ENCODE measurements around the gene RMND5A.
"Not testable (repeated sequence)": the region's sequence is repeated elsewhere in the genome, so short reads cannot be mapped to it uniquely, and the experiment has no call there.

The RMND5A gene

DNA sequence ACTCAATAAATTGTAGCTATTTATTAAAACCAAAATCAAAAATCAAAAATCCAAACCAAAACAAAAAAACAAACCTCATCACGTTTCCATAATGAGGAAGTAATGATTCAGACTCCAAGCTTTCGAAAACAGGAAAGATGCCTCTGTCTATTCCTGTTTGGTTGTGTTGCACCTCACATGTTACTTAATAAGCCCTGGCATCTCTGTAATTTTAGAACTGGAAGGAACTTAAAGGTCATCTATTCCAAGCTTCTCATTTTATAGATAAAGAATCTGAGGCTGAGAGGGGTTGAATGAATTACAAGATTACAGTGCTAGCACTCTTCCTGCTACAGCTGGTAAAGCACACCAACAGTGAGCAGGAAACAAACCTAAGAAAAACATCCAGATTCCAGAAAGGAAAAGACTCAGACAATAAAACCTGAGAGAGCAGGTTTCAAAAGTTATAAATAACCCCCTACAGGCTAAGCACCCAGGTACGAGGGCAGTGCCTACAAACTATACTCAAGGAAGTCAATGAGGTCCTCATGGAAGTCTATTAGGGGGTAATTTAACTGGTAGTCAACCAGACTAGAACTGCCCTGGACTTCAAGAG lies 5.4 kb upstream of the RMND5A start:
- DNase-seq (ENCODE audit: low read depth), result not testable (repeated sequence)

DNA sequence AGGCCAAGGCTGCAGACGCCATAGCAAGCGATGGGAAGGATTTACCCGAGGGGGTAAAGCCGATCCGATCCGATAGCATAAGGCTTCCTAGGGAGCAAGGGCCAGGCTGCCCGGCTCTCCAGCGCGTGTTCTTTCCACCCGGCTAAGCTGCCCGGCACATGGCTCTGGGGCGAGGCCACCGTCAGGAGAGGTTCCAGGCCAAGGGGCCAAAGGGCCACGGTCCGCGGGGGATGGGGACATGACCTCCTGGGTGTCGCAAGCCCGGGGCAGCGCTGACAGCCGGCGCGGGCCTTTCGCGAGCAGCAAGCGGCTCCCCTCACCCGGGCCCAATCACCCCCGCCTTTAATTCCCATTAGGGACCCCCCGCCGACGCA lies 841 bp upstream of the RMND5A start:
- DNase-seq (ENCODE audit: low read depth), result not testable (repeated sequence)

DNA sequence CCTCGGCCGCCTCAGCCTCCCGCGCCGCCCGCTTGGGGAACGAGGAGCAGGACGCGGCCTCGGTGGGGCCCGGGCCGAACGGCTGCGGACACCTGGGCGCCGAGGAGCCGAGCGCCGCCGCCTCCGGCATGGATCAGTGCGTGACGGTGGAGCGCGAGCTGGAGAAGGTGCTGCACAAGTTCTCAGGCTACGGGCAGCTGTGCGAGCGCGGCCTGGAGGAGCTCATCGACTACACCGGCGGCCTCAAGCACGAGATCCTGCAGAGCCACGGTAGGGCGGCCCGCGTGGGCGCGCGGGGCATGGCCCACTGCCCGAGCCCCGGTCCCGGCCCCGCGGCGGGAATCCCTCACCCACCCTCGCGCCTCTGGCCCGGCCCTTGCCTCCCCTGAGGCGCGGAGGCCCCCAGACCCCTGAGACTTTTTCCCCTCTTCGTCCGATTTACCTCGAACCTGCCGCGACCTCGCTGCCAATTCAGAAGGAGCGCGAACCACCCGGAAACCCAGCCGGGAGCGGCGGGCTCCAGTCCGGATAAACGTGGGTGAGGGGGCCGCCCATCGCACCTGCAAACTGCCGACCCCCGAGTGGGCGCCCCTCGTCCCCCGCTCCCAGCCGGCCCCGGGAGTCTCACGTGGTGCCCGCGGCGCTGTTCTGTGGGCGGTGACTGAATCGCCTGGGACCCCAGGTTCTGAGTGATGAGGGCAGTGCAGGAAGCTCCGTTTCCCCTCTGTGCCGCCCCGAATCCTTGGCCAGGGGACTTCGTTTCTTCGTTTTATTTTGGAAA lies 639 bp downstream of the RMND5A start:
- DNase-seq (ENCODE audit: low read depth), result peak; percentile 39

DNA sequence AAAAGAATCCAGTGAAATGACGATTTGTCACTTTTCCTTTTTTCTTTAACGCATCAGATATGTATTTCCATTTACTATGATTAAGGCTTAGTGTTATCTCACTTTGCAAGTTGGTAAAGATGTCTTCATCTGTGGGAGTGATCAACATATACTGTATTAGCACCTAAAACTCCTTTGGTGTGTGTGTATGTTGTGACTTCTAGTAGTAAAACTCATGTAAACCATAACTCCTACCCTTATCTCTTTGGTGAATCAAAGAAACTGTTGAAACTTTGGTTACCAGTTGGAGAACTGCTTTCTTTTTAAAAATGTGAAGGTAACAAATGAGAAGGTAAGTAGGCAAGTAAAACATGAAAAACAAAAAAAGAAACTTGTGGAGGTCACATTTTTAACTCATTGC lies 5.6 kb downstream of the RMND5A start:
- not testable (repeated sequence) for DNase-seq (ENCODE audit: low read depth)

DNA sequence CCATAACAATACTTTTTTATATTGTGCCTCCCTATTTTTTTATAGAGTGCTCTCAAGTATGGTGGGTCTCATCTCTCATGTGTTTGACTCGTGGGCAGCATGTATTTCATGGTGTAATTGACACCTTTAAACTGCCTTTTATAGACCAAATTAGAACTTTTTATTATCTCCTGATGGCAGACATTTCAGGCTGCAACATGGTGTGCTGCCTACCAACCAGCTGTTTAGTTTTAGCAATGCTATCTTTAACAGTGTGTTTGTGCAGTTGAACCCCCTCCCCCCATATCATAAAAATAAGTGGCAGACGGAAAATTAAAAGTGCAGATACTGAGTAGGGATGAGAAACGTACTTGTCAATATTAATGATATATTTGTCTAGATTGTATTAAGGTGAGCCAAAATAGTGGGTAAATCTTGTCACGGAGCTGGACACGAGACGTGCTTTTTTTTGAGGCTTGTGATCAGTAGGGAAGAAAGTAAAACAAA lies 12.0 kb downstream of the RMND5A start:
- not testable (repeated sequence) for DNase-seq (ENCODE audit: low read depth)

DNA sequence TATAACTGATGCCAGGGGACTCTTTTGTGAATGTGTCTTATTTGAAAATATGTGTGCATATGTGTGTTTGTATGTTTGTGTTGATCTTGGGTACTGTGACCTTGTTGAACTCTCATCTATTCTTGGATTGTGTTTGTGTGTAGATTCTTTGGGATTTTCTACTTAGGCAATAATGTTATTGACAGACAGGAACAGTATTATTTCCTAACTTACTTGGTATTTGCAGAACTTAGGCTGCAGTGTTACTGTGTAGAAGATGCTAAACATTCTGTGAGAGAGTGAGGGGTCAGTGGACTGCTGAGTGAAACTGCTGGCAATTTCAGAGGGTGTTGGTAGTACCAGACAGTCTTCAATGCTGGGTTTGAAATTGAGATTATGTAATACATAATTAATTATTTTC lies 12.7 kb downstream of the RMND5A start:
- not testable (repeated sequence) for DNase-seq (ENCODE audit: low read depth)

DNA sequence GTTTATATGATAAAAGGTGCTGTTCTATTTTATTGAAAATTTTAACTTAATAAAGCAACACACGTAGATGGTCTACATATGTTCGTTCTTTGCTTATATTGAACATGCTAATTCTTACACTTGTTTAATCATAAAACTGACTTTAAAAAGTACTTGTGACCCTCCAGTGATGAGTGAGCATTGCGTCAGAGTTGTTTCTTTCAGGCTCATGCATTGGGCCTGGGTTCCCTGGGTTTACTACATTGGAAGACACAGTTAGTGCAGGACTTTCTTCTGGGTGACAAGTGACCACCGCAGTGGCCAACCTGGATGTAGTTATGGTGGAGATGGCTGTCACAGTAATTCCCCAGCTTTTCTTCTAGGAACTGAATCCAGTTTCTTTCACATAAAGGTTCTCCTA lies 13.4 kb downstream of the RMND5A start:
- not testable (repeated sequence) for DNase-seq (ENCODE audit: low read depth)

DNA sequence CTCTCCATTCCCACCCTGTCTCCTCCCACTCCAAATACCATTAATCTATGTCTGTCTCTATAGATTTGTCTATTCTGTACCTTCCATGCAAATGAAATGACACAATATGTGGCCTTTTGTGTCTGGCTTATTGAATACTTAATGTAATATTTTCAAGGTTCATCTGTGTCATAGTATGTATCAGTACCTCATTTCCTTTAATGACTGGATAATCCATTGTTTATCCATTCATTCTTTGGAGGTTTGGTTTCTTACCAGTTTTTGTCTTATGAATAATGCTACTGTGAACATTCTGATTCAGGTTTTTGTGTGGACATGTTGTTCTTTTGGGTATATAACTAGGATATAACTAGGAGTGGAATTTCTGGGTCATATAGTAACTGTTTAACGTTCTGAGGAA lies 14.8 kb downstream of the RMND5A start:
- not testable (repeated sequence) for DNase-seq (ENCODE audit: low read depth)

DNA sequence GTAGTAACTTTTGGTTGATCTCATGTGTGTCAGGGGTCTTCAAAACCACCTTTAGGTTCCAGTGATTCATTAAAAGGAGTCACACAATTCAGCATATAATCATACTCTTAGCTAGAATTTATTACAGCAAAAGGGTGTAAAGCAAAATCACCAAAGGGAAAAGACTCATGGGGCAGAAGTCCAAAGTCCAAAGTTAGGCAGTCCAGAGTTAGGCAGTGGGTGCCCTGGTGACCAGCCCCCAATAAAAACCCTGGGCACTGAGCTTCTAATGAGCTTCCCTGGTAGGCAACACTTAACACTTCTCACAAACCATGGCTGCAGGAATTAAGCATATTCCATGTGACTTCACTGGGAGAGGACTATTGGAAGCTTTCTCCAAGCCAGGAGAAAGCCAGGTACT lies 19.4 kb downstream of the RMND5A start:
- not testable (repeated sequence) for DNase-seq (ENCODE audit: low read depth)

DNA sequence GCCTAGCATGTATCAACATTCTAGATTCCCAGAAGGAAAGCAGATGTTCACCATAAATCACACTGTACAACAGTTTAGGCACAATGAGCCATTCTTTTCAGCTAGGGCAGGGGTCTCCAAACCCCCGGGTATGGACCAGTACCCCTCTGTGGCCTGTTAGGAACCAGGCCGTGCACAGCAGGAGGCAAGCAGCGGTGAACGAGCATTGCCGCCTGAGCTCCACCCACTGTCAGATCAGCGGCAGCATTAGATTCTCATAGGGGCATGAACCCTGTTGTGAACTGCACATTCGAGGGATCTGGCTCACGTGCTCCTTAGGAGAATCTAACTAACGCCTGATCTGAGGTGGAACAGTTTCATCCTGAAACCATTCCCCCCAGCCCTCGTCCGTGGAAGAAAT lies 19.8 kb downstream of the RMND5A start:
- not testable (repeated sequence) for DNase-seq (ENCODE audit: low read depth)

DNA sequence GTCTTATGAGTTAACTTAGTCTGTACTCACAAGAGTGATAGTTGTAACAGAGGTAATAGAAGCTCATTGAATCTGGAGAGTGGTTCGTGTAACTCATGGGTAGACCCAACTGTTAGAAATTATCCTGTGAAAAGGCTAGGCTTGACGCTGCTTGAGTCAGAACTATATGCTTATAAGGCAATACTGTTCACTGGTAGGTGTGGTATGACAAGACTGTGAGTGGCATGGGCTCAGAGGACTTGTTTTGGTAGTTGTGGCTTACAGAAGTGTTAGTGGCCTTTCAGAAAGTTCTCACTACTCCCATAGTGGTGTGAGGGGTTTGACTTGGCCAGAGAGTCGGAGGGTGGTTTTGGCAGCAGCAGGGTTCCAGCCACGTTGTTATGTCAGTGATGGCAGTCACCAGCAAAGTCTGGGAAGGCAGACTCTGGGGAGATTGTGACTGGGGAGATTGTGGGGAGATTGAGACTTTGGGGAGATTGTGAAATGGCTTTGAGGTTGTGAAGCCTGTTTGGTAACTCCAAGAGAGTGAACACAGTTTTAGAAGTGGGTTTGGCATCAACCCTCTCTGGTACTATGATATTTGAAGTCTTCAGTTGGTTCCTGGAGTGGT lies 21.9 kb downstream of the RMND5A start:
- DNase-seq (ENCODE audit: low read depth), result not testable (repeated sequence)

DNA sequence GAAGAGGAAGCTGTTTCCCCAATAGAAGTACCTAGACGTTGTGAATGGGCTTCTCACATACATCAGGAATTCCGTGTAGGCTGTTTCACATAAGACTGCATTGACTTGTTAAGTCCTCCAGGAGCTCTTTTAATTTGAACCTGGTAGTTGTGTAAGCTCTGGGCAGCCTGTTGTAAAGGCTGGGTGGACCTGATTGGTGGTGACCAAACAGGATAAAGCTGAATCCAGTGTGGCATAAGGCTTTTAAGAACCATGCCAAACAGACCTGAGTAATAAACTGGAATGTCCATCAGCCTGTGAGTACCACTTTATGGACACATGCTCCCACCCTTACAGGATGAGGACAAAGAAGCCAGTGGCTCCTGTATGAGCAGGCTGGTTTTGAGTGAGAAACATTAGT lies 24.1 kb downstream of the RMND5A start:
- no peak for DNase-seq (ENCODE audit: low read depth)

DNA sequence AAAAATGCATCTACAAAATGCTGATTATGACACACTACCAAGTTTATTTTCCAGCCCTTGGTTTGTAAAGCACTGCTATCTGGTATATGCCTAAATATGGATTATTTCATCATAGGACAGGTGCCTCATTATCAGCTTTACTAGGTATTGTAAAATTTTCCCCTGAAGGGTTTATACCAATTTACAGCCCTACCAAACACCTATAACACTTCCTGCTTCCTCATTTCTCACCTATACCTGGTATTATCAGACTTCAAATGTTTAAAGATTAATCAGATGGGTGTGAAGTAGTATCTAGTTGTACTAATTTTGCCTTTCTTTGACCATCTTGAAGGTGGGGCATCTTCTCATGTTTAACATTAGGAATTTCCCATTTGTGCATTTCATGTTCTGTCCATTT lies 26.8 kb downstream of the RMND5A start:
- DNase-seq (ENCODE audit: low read depth), result no peak

DNA sequence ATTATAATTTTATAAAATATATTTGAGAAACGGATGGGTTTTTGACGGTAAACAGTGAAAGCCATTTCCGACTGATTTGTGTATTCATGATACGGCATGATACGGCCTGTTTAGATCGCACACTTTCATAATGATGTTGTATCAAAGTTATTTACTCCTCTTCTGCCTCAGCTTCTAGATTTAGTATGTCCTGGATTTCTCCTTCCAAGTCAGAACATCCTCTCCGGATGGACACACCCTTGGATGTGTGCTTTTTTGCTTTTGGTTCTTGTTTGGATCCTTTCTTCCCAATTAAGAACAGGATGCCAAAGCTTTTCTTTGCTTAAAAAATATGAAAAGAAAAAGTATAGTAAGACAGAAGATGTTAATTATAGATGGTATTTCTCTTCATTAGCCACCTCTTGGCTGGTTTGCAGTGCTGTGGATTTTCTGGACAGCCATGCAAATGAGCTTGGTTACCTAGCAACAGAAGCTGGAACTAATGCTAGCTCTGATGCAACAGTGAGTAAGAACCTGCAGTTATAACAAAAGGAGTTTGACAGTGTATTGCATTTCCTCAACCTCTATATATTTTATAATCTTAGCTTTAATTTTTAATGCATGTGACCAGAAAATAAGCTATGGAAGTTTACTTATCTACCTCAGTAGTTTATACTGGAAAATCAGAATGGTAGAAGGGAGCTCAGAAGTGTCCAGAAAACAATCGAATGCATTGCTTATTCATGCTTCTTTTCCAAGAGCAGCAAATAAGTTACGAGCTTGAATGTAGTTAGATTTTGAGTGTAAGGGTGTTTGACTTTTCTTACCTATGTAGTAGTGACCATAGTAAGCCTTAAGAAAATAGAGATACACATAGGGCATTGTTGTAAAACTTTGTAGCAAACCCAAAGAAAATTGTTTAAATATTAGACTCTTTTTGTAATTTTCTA lies 27.9 kb downstream of the RMND5A start:
- no peak for DNase-seq (ENCODE audit: low read depth)

DNA sequence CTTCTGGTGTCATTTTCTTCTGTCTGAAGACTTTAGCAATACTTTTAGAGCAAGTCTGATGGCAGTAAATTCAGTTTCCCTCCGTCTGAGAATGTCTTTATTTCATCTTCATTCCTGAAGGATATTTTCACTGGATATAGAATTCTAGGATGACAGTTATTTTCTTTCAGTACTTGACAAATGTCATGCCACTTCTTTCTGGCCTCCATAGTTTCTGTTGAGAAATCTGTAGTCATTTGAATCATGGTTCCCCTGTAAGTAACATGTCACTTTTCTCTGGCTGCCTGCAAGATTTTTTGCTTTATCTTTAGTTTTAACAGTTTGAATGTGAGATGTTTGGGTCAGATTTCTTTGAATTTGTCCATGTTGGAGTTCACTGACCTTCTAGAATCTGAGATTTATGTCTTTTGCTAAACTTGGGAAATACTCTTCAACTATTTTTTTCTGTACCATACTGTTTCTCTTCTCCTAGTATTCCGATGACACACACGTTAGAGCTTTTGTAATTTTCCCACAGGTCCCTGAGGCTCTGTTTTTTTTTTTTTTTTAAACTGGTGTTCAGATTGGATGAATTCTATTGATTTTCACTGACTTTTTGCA lies 30.2 kb downstream of the RMND5A start:
- no peak for DNase-seq (ENCODE audit: low read depth)

DNA sequence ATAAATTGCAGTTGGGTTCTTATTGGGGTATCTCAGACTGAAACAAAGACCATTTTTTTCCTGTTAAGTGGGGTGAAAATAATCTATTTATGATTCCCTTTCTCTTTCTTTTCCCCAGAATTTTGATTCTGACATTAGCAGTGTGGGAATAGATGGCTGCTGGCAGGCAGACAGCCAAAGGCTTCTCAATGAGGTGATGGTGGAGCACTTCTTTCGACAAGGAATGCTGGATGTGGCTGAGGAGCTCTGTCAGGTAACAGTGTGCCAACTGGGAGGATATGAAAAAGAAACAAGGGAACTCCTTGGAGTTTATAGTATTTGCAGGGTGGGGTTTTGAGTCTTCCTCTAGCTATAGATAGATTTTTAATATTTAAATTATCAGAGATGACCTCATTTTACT lies 31.7 kb downstream of the RMND5A start:
- no peak for DNase-seq (ENCODE audit: low read depth)

DNA sequence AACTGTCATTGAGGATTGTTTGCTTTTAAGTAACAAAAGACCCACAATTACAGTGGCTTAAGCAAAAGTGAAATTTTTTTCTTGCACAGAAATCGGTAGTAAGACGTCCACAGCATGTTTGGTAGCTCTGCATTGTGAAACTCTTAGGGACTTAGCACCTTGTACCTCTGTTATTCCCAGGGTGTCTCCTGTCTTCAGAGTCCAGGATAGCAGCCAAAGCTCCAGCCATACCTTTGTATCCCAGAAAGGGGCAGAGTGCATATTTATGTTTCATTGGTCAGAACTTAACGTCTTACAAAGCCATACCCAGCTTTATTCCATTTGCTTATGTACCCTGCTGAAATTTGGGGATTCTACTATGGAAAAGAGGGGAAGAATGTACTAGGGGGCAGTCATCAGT lies 32.8 kb downstream of the RMND5A start:
- DNase-seq (ENCODE audit: low read depth), result no peak

DNA sequence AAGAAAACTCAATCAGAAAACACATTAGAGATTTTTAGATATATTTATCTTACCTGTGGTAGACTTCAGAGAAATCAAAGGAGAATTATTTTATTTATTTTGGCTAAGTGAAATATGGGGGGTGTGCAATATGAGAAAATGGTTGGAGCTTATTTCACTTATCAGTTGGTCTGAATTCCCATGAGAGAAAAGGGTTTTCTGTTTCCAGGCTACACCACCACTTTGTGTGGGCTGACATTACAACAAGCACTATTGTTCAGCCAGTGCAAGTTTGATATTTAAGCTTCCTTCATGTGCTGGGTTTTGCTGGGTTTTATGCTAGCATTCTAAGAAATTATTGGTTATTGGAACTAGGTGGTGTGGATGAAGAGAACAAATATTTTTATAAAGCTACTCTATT lies 33.5 kb downstream of the RMND5A start:
- DNase-seq (ENCODE audit: low read depth), result no peak

DNA sequence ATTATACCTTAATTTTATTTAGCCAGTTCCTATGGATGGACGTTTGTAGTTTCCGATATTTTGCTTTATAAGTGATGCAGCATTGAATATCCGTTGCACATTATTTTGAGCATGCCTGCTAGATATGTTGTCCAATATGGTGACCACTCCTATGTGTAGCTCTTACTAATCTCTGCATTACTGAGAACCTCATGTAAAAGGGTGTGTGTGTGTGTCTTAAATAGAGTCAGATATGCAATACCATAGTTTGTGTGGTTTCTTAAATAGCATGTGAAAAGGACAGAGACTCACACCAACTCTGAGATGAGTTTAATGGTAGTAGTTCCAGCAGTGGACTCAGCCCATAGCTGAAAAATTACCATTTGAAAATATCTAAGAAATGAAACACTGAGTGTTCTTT lies 38.3 kb downstream of the RMND5A start:
- no peak for DNase-seq (ENCODE audit: low read depth)

DNA sequence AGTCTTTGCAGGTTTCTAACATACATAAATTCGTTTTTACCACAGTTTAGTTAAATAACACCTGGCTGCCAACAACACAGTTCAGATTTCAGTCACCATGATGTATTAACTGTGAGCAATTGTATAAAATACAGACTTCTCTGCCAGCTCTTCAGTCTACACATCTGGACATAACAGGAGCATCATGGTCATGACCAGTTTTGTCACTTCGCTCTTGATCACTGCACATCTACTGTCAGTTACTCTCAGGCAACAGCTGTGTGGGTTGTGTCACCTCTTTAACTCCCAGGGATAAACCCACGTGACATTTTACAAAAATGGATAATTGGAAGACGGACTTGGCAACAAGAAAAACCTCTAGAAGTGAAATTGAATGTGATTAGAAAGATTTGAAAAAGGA lies 40.3 kb downstream of the RMND5A start:
- DNase-seq (ENCODE audit: low read depth), result no peak

DNA sequence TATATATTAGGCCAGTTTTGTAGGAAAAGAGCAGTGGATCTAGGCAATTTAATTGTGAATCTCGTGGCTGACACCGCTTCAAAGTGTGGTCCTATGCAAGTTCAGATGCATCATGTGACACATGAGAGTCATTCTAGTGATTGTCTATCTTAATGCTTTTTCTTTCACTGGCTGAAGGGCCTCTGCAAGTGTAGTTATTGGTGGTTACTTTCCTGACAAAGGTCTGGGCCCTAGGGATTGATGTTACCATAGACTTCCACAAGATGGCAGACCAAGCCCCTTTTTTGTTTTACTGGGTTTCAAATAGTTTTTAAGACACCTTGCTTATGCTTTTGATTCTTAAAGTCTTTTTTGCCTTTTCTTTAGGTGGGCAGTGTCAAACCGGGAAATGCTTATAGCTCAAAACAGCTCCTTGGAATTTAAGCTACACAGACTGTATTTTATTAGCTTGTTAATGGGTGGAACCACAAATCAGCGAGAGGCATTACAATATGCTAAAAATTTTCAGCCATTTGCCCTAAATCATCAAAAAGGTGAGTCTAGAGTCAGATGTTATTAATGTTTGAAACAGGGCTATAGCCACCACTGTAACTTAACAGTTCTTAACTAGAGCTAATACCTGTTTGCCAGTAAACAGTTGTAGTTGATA lies 44.7 kb downstream of the RMND5A start:
- peak; percentile 41 for DNase-seq (ENCODE audit: low read depth)

Measured in activated T-cell treated with anti-CD3 and anti-CD28 coated beads for 24 hours (primary cell).